Activated T-helper 1 cell treated with anti-CD3 and anti-CD28 coated beads, Interleukin-12 subunit alpha, Interleukin-12 subunit beta, Interleukin-2, Interleukin-4 antibody, amounts not matched to agents 30 ng/mL and 10 ng/mL and 1 ng/mL, durations not matched to agents 14 hours and 24 hours and 36 hours (primary cell): Measurements from ENCODE around the gene COX8C. TPM values are rescaled to one million over a fixed set of nuclear protein-coding genes. Genes with fewer than 3 reads are reported as not detected.

Experiments used
- DNase-seq: peaks from one replicate; pipeline ENCODE4 v3.0.0; 2021; ENCODE audit warnings: low spot score
- H3K27ac Mint-ChIP-seq: one replicate; pipeline ENCODE4 v1.8.0; 2021; ENCODE audit warnings: mild to moderate bottlenecking, mixed read lengths
- H3K27me3 Mint-ChIP-seq: one replicate; pipeline ENCODE4 v1.8.0; 2022; ENCODE audit warnings: mild to moderate bottlenecking, moderate library complexity, mixed read lengths; ENCODE audit not compliant: insufficient read depth
- H3K36me3 Mint-ChIP-seq: one replicate; pipeline ENCODE4 v1.8.0; 2021; ENCODE audit warnings: low read depth, mixed read lengths
- H3K4me1 Mint-ChIP-seq: one replicate; pipeline ENCODE4 v1.8.0; 2021; ENCODE audit warnings: low read depth, mixed read lengths
- H3K4me3 Mint-ChIP-seq: one replicate; pipeline ENCODE4 v1.8.0; 2021; ENCODE audit warnings: mild to moderate bottlenecking, moderate library complexity, mixed read lengths
- H3K9me3 Mint-ChIP-seq: one replicate; pipeline ENCODE4 v1.8.0; 2021; ENCODE audit warnings: mixed read lengths
- intact Hi-C: fragments of 100-400 bp; cut with micrococcal nuclease; formaldehyde crosslinking; loops from one replicate; pipeline ENCODE4 v1.15.1; 2024
- total RNA-seq: library from RNA; stranded (reverse); gene quantifications from 2 replicates; pipeline ENCODE4 v1.2.3, GENCODE V29; 2022

Gene COX8C
- total RNA-seq, 1 donor from 2014 or later = not detected

GRCh38 chr14:93329965-93330608 is 16.9 kb upstream of the COX8C start:
- Mint-ChIP-seq H3K4me3 (no peak overlapping the region), H3K27me3 (no peaks in the 10 kb centered on the region), H3K4me1 (peaks cover 57% of the 10 kb centered on the region), H3K27ac (no peak overlapping the region), H3K36me3 (no peaks in the 10 kb centered on the region), H3K9me3 (no peaks in the 10 kb centered on the region)
- intact Hi-C loops = loop anchor here (5.0 kb wide), 1 partner anchor 847 kb away; no protein-coding TSS in a partner anchor
- DNase-seq = no peak

- DNase-seq = no peak
- peaks cover 57% of the 10 kb centered on the region for H3K4me1 Mint-ChIP-seq
- no peak overlapping the region for H3K27ac Mint-ChIP-seq
- H3K9me3 Mint-ChIP-seq = no peaks in the 10 kb centered on the region
- intact Hi-C loops = loop anchor here (5.0 kb wide), 1 partner anchor 847 kb away; no protein-coding TSS in a partner anchor
- H3K36me3 Mint-ChIP-seq = no peaks in the 10 kb centered on the region
- H3K27me3 Mint-ChIP-seq = no peaks in the 10 kb centered on the region
- H3K4me3 Mint-ChIP-seq = peak overlapping the region; percentile 92
Measured at GRCh38 chr14:93330609-93331000, 16.4 kb upstream of the COX8C start.

GRCh38 chr14:93331002-93331727 is 15.8 kb upstream of the COX8C start:
- Mint-ChIP-seq H3K4me1 (peaks cover 57% of the 10 kb centered on the region), H3K27ac (no peak overlapping the region), H3K36me3 (no peaks in the 10 kb centered on the region), H3K4me3 (peak overlapping the region; percentile 92), H3K27me3 (no peaks in the 10 kb centered on the region), H3K9me3 (no peaks in the 10 kb centered on the region)
- no peak for DNase-seq
- intact Hi-C loops = loop anchor here (5.0 kb wide), 1 partner anchor 846 kb away; no protein-coding TSS in a partner anchor

- no peaks in the 10 kb centered on the region for H3K27me3 Mint-ChIP-seq
- H3K36me3 Mint-ChIP-seq = no peaks in the 10 kb centered on the region
- intact Hi-C loops = loop anchor here (2.0 to 5.0 kb wide), 3 partner anchors 219 to 845 kb away; partner anchors contain the start of genes DDX24 and IFI27L1
- DNase-seq = no peak
- H3K9me3 Mint-ChIP-seq = no peaks in the 10 kb centered on the region
- H3K27ac Mint-ChIP-seq = peak overlapping the region; percentile 89
- peak overlapping the region; percentile 92 for H3K4me3 Mint-ChIP-seq
- H3K4me1 Mint-ChIP-seq = peaks cover 57% of the 10 kb centered on the region
Measured at GRCh38 chr14:93331728-93332396, 15.1 kb upstream of the COX8C start.

GRCh38 chr14:93332397-93332852 is 14.6 kb upstream of the COX8C start:
- Mint-ChIP-seq H3K9me3 (peaks cover 5% of the 10 kb centered on the region), H3K4me1 (peaks cover 55% of the 10 kb centered on the region), H3K4me3 (peak overlapping the region; percentile 92), H3K27me3 (no peaks in the 10 kb centered on the region), H3K36me3 (no peaks in the 10 kb centered on the region), H3K27ac (no peak overlapping the region)
- DNase-seq = peak; percentile 46
- intact Hi-C loops = loop anchor here (2.0 to 5.0 kb wide), 3 partner anchors 220 to 845 kb away; partner anchors contain the start of genes DDX24 and IFI27L1

GRCh38 chr14:93332853-93333630 is 13.9 kb upstream of the COX8C start, which contains the start of gene BTBD7:
Gene BTBD7, minus strand, starts transcription at chr14:93333036. Its CDS starts 36,985 bp downstream, at chr14:93296051.
- Mint-ChIP-seq H3K4me3 (peak within 1 kb of the TSS; percentile 92), H3K27me3 (no peaks in the 10 kb centered on the region), H3K4me1 (peaks cover 49% of the 10 kb centered on the region), H3K27ac (peak within 1 kb of the TSS; percentile 92), H3K36me3 (no peaks in the 10 kb centered on the region), H3K9me3 (peaks cover 5% of the 10 kb centered on the region)
- peak; percentile 94 for DNase-seq
- intact Hi-C loops = loop anchor here (1.0 to 5.0 kb wide), 5 partner anchors 127 to 844 kb away; partner anchors contain the start of genes DDX24, IFI27L1 and LYSET

- Mint-ChIP-seq H3K27me3 (no peaks in the 10 kb centered on the region), H3K4me3 (peak overlapping the region; percentile 86), H3K9me3 (peaks cover 5% of the 10 kb centered on the region), H3K36me3 (no peaks in the 10 kb centered on the region), H3K4me1 (peaks cover 45% of the 10 kb centered on the region), H3K27ac (peak overlapping the region; percentile 92)
- intact Hi-C loops = loop anchor here (1.0 to 5.0 kb wide), 5 partner anchors 127 to 844 kb away; partner anchors contain the start of genes DDX24, IFI27L1 and LYSET
- no peak for DNase-seq
Measured at GRCh38 chr14:93333631-93334103, 13.3 kb upstream of the COX8C start.

GRCh38 chr14:93337143-93337753 is 9.7 kb upstream of the COX8C start:
- H3K36me3 Mint-ChIP-seq = peaks cover 2% of the 10 kb centered on the region
- intact Hi-C loops = no loop called here

GRCh38 chr14:93337884-93338283 is 9.1 kb upstream of the COX8C start:
- intact Hi-C loops = no loop called here
- no peak overlapping the region for H3K27ac Mint-ChIP-seq
- H3K36me3 Mint-ChIP-seq = peaks cover 3% of the 10 kb centered on the region
- peaks cover 11% of the 10 kb centered on the region for H3K4me1 Mint-ChIP-seq
- peaks cover 20% of the 10 kb centered on the region for H3K9me3 Mint-ChIP-seq
- H3K4me3 Mint-ChIP-seq = no peak overlapping the region
- peaks cover 2% of the 10 kb centered on the region for H3K27me3 Mint-ChIP-seq
- no peak for DNase-seq

More at GRCh38 chr14:93337143-93337753, 9.7 kb upstream of the COX8C start:
- H3K27me3 Mint-ChIP-seq = peaks cover 2% of the 10 kb centered on the region
- no peak overlapping the region for H3K27ac Mint-ChIP-seq
- H3K9me3 Mint-ChIP-seq = peaks cover 14% of the 10 kb centered on the region
- peaks cover 11% of the 10 kb centered on the region for H3K4me1 Mint-ChIP-seq
- no peak for DNase-seq
- H3K4me3 Mint-ChIP-seq = no peak overlapping the region

- intact Hi-C loops = no loop called here
- no peaks in the 10 kb centered on the region for H3K4me1 Mint-ChIP-seq
Measured at GRCh38 chr14:93343266-93343665, 3.7 kb upstream of the COX8C start.

GRCh38 chr14:93343797-93344196 is 3.2 kb upstream of the COX8C start:
- H3K4me3 Mint-ChIP-seq = no peak overlapping the region
- peaks cover 2% of the 10 kb centered on the region for H3K27me3 Mint-ChIP-seq
- no peak overlapping the region for H3K27ac Mint-ChIP-seq

More at GRCh38 chr14:93343266-93343665, 3.7 kb upstream of the COX8C start:
- Mint-ChIP-seq H3K36me3 (peaks cover 3% of the 10 kb centered on the region), H3K27ac (no peak overlapping the region), H3K27me3 (peaks cover 2% of the 10 kb centered on the region), H3K4me3 (no peak overlapping the region), H3K9me3 (peaks cover 19% of the 10 kb centered on the region)
- DNase-seq = no peak

More at GRCh38 chr14:93343797-93344196, 3.2 kb upstream of the COX8C start:
- Mint-ChIP-seq H3K4me1 (no peaks in the 10 kb centered on the region), H3K9me3 (peaks cover 19% of the 10 kb centered on the region), H3K36me3 (peaks cover 3% of the 10 kb centered on the region)
- intact Hi-C loops = no loop called here
- DNase-seq = no peak
